IPS-15b (cell line): ENCODE measurements around the gene ANKRD23.

Experiments used
- H3K27me3 ChIP-seq: one replicate; pipeline ENCODE4 v1.6.1; 2013; ENCODE audit warnings: low read length; ENCODE audit not compliant: control insufficient read depth, insufficient read depth
- H3K36me3 ChIP-seq: one replicate; pipeline ENCODE4 v1.6.1; 2013; ENCODE audit warnings: low read length; ENCODE audit not compliant: control insufficient read depth, insufficient read depth
- H3K4me1 ChIP-seq: one replicate; pipeline ENCODE4 v1.6.1; 2013; ENCODE audit warnings: mild to moderate bottlenecking, low read length; ENCODE audit not compliant: control insufficient read depth, insufficient read depth
- H3K4me3 ChIP-seq: one replicate; pipeline ENCODE4 v1.5.1; 2013; ENCODE audit warnings: low read depth, low read length
- H3K9ac ChIP-seq: one replicate; pipeline ENCODE4 v1.6.1; 2013; ENCODE audit warnings: low read depth, mild to moderate bottlenecking, low read length
- H3K9me3 ChIP-seq: one replicate; pipeline ENCODE4 v1.6.1; 2013; ENCODE audit warnings: mild to moderate bottlenecking, low read length; ENCODE audit not compliant: control insufficient read depth, insufficient read depth

Gene ANKRD23

GRCh38 chr2:96788442-96789244, 55.2 kb downstream of the ANKRD23 start:
- Histone ChIP-seq H3K27me3 (no peaks in the 10 kb centered on the region), H3K36me3 (no peaks in the 10 kb centered on the region), H3K4me3 (no peak overlapping the region), H3K4me1 (peaks cover 3% of the 10 kb centered on the region), H3K9me3 (no peaks in the 10 kb centered on the region), H3K9ac (no peak overlapping the region)
